Activated T-helper 1 cell treated with anti-CD3 and anti-CD28 coated beads, Interleukin-2, amount 50 U/mL, for 16 hours (primary cell): ENCODE measurements around the gene SH3TC1.

Source experiments
- DNase-seq, 2 donors: peaks; one replicate each; pipeline ENCODE4 v3.0.0-alpha.2; 2020; ENCODE audit warnings: low read depth in 1 of 2, low spot score in 1 of 2

Gene SH3TC1

DNA sequence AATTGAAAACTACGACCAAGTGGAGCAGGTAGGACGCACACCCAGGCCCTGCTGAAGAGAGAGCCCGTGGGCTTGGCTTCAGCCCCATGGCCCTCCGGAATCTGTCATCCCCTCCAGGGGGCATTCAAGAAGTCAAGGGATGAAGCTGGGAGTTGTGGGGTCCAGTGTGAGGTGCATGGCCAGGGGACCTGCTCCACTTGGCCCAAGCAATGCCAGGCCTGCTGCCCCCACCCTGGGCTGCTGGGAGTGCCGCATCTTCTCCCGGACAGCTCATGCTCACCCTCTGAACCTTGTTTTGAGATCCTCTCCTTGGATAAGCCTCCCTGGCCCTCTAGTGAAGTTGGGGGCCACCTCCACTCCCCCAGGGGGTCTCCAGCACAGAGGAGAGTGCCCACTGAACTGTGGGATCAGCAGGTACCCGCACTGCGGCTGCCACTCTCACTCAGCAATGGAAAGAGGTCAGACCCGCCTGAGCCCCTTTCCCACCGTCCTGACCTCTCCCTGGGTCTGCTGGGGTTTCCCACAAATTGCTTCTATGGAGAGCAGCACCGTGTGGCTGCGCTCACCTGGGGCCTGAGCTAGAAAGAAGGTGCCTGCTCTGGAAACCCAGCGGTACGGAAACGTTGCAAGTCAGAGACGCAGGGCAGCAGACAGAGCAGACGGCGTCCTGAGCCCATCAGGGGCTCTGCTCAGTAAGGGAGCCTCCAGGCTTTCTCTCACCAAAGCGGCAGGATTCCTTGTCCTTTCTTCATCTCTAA, 35.5 kb upstream of the SH3TC1 start:
- no peak for DNase-seq

- no peak for DNase-seq
Observed at GRCh38 chr4:8164194-8164565, 34.9 kb upstream of the SH3TC1 start.

DNA sequence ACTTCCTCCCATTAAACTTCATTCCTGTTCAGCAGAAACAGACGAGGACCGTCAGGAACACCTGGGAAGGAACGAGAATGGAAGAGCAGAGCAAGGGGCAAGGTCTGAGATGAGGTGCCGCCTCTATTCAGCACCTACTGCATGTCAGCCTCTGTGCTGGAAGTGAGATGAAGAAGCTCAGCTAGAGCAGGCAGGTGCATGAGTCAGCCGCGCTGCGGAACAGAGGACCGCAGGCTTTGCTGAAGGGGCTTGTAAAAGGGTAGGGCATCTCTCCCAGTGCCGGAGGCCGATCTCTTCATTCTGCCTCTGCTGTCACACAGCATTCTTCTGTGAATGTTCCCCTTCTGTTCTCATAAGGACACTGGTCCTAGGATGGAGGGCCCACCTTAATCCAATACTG, 34.4 kb upstream of the SH3TC1 start:
- DNase-seq, result no peak

GRCh38 chr4:8165374-8165896, 33.7 kb upstream of the SH3TC1 start:
- DNase-seq, result no peak

GRCh38 chr4:8167291-8167690, 31.8 kb upstream of the SH3TC1 start:
- no peak for DNase-seq

- DNase-seq, result no peak
Observed at GRCh38 chr4:8167815-8168214, 31.3 kb upstream of the SH3TC1 start.

GRCh38 chr4:8168232-8168631, 30.9 kb upstream of the SH3TC1 start:
- no peak for DNase-seq

DNA sequence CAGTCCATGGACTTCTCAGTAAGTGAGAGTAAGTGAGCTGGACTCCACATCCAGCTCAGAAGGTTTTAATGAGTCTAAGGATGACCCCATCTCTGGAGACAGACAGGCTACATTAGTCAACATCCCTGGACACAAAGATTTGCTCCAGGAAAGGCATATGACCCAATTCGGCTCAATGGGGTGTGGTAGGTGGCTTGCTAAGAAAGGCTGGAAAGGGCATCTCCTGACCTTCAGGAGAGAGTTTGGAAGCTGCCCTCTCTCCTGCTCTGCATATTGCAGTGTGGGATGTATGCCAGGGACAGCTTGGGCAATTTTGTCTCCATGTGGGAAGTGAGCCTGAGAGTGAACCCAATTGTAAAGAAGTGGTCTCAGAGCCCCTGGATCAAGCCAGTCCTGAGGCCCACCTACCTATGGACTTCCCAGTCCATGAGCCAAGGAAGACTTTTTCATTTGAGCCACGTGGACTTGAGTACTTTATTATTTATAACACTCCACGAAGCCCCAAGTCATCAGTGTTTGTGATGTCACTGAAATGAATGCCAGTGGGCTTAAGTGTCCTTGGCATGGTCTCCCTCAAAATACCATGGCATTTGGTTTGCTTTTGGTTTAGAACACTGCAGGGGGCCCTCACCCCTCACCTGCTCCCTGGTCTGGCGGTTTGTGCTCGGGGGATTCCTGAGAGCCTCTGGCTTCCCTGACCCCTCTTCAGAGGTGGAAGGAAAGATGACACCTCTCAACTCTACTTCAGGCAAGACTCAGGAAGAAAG, 30.1 kb upstream of the SH3TC1 start:
- DNase-seq, result no peak

- no peak for DNase-seq
Observed at GRCh38 chr4:8169763-8170162, 29.3 kb upstream of the SH3TC1 start.

GRCh38 chr4:8170341-8170740, 28.7 kb upstream of the SH3TC1 start:
- DNase-seq, result no peak

DNA sequence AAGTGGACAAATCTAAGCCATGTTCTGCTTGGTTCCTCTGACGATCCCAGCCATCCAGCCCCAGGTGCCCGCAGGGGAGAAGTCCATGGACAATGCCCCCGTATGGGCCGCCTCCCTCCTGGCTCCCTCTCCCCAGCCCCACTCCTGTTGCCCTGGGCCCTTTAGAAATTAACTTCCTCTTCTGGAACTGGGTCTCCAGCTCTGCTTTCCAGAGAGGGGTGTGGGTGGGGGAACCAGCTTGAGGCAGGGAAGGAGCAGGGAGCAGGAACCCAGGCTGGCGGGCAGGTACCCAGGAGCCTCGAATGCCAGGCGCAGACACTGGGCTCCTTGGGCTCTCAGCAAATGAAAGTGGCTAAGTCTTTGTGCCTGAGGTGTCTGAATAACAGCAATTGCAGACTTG, 27.8 kb upstream of the SH3TC1 start:
- no peak for DNase-seq

GRCh38 chr4:8171984-8172924, 26.8 kb upstream of the SH3TC1 start:
- no peak for DNase-seq

DNA sequence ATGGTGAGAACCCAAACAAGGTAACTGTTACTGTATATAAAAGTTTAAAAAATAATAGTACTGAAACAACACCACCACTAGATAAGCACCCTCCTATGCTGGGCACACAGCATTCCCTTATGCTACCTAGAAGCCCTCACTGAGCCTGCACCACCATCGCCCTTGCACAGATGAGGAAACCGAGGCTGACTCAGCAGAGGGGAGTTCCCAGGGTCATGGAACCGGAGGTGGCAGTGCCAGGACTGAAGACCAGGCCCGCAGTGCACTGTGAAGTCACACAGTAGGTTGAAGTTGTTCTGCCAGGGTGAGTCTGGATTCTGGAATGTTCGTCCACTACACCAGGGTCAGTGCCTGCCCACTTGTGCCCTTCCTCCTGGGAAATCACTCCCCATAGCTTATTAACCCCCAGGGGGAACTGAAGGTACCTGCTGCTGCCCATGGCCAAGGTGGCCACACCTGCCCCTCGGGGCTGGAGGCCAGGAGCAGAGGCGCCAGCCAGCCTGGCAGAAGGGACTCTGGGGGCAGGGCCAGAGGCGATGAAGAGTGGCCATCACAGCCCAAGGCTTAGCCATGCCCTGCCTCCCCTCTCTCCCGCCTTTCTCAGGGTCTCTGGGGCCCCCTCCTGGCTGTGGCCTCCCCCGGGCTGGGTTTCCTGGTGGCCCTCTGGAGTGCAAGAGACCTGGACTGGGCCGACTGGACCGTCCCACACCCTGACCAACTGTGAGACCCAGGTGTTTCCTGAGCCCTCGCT, 25.4 kb upstream of the SH3TC1 start:
- no peak for DNase-seq

DNA sequence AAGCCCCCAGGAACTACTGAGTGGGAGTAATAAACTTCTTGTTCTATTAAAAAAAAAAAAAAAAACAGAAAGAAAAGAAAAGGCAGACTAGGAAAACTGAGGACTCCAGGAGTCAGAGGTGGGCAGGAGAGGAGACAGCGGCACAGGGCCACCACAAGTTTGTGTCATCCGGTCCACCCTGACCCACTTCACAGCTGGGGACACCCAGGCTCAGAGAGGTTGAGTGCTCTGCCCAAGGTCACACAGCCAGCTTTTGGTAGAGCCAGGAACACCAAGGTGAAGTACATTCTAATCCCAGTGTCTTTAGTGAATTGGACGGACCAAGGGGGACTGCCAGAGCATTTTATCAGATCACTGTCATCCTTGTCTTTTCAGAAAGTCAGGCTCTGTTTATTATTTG, 24.1 kb upstream of the SH3TC1 start:
- no peak for DNase-seq

DNA sequence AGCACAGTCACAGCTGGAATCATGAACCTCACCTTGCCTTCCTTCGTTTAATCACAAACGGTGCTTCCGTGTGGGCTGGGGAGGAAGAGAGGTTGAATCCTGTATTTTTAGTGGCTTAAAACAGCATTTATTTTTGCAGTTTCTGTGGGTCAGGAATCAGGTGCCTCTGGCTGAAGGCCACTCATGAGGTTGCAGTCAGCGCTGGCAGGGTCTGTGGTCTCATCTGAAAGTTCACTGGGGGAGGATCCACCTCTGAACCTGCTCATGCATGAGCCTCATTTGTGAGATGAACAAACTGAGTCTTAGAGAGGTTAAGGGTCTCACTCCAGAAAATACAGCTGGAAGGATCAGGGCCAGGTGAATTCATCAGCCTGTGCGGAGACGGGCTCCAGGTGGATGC, 23.4 kb upstream of the SH3TC1 start:
- no peak for DNase-seq

GRCh38 chr4:8176547-8177399, 22.3 kb upstream of the SH3TC1 start:
- no peak for DNase-seq

- no peak for DNase-seq
Observed at GRCh38 chr4:8177552-8177951, 21.5 kb upstream of the SH3TC1 start.

DNA sequence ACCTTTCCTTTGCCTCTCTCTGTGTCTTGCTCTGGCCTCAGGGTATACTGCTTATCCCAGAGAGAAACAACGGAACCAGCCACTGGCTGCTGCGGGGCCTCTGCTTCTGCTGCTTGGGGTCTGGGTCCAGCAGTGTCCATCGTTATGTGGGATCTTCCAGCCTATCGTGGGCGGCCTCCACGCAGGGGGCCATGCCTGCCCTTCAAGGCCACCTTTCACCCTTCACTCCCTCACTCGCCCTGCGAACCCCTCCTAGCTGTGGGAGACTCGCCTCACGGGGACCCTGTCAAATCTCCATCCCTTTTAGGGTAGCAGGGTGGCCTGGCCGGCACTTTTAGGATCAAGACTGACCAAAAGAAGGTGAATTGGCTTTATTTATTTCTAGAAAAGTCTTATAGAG, 21.1 kb upstream of the SH3TC1 start:
- no peak for DNase-seq

DNA sequence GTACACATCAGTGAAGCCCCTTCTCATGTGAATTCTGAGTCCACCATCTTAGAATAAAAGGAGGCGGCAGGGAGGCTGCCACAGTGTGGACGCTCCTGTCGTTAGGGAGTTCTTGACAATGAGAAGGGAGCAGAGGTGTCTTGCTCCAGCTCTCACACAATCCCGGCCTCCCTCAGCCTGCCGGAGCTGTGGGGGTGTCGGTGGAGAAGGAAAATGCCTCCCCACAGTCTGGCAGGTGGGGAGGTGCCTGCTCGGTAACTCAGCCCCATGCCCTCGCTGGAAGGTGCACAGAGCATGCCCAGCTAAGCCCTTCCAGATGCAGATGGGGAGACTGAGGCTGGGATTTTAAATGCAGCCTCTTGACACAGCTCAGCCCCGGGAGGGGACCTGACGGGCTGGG, 20.0 kb upstream of the SH3TC1 start:
- no peak for DNase-seq

GRCh38 chr4:8179771-8180170, 19.3 kb upstream of the SH3TC1 start:
- DNase-seq, result no peak
